WTC11 (cell line): ENCODE measurements around the gene GOLGA8J.

ENCODE experiments used
- CTCF ChIP-seq: fragments of 200-600 bp; IDR thresholded peaks from 2 replicates; pipeline ENCODE4 v1.8.0; 2022; ENCODE audit warnings: antibody characterized with exemption
- ESRRA ChIP-seq: sonication (generic); formaldehyde crosslinking; IDR thresholded peaks from 2 replicates; pipeline ENCODE4 v1.8.1; 2022; ENCODE audit warnings: mild to moderate bottlenecking, missing genetic modification reagents, borderline replicate concordance
- FOXK1 ChIP-seq: sonication (generic); formaldehyde crosslinking; IDR thresholded peaks from 2 replicates; pipeline ENCODE4 v1.8.0; 2022; ENCODE audit warnings: mild to moderate bottlenecking, moderate library complexity, missing genetic modification reagents
- MYBL2 ChIP-seq: sonication (generic); formaldehyde crosslinking; IDR thresholded peaks from 2 replicates; pipeline ENCODE4 v1.8.1; 2023; ENCODE audit warnings: mild to moderate bottlenecking, moderate library complexity, missing genetic modification reagents
- TP53 ChIP-seq: sonication (generic); formaldehyde crosslinking; IDR thresholded peaks from 2 replicates; pipeline ENCODE4 v1.8.1; 2023; ENCODE audit warnings: mild to moderate bottlenecking, missing genetic modification reagents
- USF1 ChIP-seq: sonication (generic); formaldehyde crosslinking; IDR thresholded peaks from 2 replicates; pipeline ENCODE4 v1.8.0; 2022; ENCODE audit warnings: mild to moderate bottlenecking, missing genetic modification reagents
- ZNF219 ChIP-seq: sonication (generic); formaldehyde crosslinking; IDR thresholded peaks from 2 replicates; pipeline ENCODE4 v1.8.0; 2023; ENCODE audit warnings: missing genetic modification reagents, mild to moderate bottlenecking, borderline replicate concordance
- ZNF416 ChIP-seq: fragments of 250-450 bp; sonication (Bioruptor Pico); IDR thresholded peaks from 2 replicates; pipeline ENCODE4 v1.9.0; 2021; ENCODE audit warnings: mild to moderate bottlenecking, inconsistent platforms

GRCh38 chr15:30072630-30073029, 10.1 kb upstream of the GOLGA8J start:
- TF ChIP-seq ESRRA (CRISPR knock-in tag), result no peak
- TF ChIP-seq FOXK1, result no peak
- no peak for TF ChIP-seq CTCF
- no peak for TF ChIP-seq TP53 (CRISPR knock-in tag)
- TF ChIP-seq ZNF219 (CRISPR knock-in tag), result no peak
- TF ChIP-seq MYBL2, result no peak
- no peak for TF ChIP-seq ZNF416 (CRISPR knock-in tag)
- no peak for TF ChIP-seq USF1 (CRISPR knock-in tag)
